GM12873 (cell line): ENCODE results near the gene ZNF804B.

Experiments used
- TF ChIP-seq, protein P1 (sequence below): IDR thresholded peaks from 2 replicates; pipeline ENCODE4 v1.5.1; 2012; ENCODE audit warnings: low read depth, mild to moderate bottlenecking, moderate library complexity, low read length, control low read depth; ENCODE audit not compliant: insufficient read depth; ENCODE audit errors: missing control alignments

The ZNF804B gene

DNA sequence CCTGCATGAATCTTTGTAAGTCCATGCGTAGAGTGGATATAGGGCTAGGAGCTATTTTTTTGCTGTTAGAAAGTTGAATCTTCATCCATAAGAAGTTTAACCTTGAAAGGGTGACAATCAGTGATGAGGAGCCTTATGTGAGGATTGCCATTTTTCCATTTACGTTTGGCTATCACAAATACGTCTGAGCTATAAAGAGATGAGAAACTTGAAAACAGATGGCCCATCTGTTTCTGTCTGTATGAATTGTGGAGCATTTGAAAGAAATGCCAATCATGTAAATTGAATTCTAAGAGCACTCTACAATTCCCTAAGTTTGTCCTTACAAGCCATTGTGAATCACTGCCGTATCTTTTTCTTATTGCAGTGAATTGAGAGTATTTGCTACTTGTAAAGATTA lies 205.9 kb downstream of the ZNF804B start:
- TF ChIP-seq, protein P1, sequence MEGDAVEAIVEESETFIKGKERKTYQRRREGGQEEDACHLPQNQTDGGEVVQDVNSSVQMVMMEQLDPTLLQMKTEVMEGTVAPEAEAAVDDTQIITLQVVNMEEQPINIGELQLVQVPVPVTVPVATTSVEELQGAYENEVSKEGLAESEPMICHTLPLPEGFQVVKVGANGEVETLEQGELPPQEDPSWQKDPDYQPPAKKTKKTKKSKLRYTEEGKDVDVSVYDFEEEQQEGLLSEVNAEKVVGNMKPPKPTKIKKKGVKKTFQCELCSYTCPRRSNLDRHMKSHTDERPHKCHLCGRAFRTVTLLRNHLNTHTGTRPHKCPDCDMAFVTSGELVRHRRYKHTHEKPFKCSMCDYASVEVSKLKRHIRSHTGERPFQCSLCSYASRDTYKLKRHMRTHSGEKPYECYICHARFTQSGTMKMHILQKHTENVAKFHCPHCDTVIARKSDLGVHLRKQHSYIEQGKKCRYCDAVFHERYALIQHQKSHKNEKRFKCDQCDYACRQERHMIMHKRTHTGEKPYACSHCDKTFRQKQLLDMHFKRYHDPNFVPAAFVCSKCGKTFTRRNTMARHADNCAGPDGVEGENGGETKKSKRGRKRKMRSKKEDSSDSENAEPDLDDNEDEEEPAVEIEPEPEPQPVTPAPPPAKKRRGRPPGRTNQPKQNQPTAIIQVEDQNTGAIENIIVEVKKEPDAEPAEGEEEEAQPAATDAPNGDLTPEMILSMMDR, result no peak

DNA sequence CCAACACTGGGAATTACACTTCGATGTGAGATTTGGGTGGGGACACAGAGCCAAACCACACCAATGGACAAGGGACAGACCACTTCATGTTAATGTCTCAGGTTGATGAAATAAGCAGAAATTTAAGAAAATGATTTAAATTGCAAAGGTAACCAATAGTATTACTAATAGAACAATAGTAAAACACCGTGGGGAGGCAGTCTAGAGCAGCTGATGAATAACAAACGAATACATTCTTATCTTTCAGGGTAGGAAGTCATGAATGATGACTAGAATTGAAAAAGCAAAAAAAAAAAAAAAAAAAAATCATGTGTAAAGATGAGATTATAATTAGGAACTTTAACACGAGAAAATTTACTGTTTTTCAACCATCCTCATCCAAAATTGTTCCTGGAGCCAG lies 207.9 kb downstream of the ZNF804B start:
- TF ChIP-seq, protein P1, result no peak

- TF ChIP-seq, protein P1, result no peak
Observed at GRCh38 chr7:88969167-88969566, 209.7 kb downstream of the ZNF804B start.

DNA sequence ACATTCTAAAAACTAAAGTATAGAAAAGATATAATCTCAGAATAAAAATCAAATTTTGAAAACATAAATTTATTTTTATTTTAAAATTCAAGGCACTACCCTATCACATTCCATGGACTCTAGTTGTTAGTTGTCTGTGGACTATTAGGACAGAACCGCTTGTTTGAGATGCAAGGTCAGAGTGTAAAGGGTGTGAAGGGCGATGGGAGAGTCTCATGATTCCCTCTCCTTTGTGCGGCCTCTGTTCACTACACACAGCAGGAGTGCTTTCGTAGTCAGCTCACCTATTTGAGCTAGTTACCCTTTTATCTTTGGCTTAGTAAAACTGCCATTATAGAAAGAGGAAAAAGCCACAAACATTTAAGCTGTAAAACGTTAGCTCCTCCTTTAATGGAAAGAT lies 225.8 kb downstream of the ZNF804B start:
- TF ChIP-seq, protein P1, result no peak

DNA sequence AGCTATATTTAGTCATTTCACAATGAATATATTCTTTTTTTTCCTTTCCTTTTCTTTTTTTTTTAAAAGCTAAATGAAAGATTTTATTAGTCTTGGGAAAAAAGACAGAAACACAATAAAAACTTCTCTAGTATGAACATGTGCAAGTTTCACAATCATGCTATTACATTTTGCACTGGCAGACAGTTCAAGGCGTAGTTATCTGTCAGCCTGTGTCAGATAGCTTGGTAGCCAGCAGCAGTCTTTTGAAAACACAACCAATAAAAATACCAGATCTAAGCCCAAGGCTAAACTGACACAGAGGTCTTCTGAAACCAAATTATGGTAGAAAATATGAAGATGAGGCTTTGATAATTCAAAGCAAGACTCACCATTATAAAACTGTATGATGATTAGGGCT lies 241.8 kb downstream of the ZNF804B start:
- TF ChIP-seq, protein P1, result no peak

DNA sequence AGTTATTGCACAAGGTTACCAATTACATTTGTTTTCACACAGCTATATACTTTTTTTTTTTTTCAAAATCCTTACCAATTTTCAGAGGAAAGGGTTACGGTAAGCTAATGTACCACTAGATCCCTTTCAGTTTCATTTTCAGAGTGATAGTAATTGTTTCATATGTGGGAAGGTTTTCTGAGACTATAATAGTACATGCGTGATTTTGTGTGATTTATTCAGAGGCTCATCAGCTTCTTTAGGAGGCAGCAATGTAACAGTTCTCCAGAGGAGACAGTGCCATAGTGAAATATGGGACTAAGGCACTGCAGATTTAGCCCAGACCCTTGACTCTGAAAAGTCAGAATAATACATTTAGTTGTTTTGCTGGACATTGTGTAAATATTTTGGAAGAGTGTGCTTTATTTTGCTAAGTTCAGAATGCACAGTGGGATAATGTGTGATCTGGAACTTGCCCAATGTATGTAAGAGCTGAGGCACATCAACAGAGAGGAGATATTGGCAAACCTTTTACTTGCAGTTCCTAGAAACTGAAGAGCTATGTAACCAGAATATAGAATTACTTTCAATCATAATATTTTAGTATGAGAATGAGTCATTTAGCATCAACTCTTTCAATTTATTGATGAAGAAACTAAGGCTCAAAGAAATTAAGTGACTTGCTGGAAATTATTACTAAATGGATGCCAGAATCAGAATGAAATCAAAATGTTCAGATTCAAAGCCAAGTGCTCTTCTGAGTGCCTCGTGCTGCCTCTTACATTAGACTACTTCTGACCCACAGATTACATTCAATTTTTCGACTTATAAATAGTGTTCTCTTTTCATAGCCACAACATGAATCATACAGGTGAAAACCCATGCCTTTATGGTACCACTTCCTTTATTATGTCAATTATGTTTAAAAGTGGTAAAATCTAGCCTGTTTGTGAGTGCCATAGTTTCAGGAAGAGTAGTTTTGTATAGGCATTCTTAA lies 243.8 kb downstream of the ZNF804B start:
- TF ChIP-seq, protein P1, result no peak

DNA sequence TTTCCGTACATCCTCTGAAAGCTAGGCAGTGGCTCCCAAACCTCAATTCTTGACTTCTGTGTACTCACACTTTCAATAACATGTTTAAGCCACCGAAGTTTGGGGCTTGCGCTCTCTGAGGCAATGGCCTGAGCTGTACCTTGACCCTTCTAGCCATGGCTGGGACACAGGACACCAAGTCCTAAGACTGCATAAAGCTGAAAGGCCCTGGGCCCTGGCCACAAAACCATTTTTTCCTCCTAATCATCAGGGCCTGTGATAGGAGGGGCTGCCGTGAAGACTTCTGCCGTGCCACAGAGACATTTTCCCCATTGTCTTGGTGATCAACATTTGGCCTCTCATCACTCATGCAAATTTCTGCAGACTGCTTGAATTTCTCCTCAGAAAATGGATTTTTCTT lies 252.5 kb downstream of the ZNF804B start:
- TF ChIP-seq, protein P1, result no peak
